ENCODE data around the gene RAVER1. TPM values are rescaled to one million over a fixed set of nuclear protein-coding genes. Genes with fewer than 3 reads are reported as not detected.

RAVER1 gene
- total RNA-seq, 2 experiments from 2014 or later: 87.0 to 87.8 TPM

Other genes with a start within 250 kb of the RAVER1 start
- 100 to 1,000 TPM in 1 of 2 experiments, 10 to 100 TPM in 1; 95.3 to 146 TPM for gene SHFL, start 247.2 kb downstream of the RAVER1 start, total RNA-seq
- 1 to 10 TPM; 2.7 to 3.3 TPM for gene ANGPTL6, start 230.9 kb downstream of the RAVER1 start, total RNA-seq
- gene PPAN, start 227.2 kb downstream of the RAVER1 start, total RNA-seq: 100 to 1,000 TPM in 1 of 2 experiments, 10 to 100 TPM in 1; 98.5 to 115 TPM
- gene P2RY11, start 221.8 kb downstream of the RAVER1 start, total RNA-seq: 10 to 100 TPM; 36.0 to 43.7 TPM
- gene EIF3G, start 213.6 kb downstream of the RAVER1 start, total RNA-seq: 100 to 1,000 TPM; 216 to 256 TPM
- 100 to 1,000 TPM; 433 to 500 TPM for gene DNMT1, start 138.6 kb downstream of the RAVER1 start, total RNA-seq
- gene S1PR2, start 102.2 kb downstream of the RAVER1 start, total RNA-seq: 1 to 10 TPM; 6.1 to 8.5 TPM
- 100 to 1,000 TPM in 1 of 2 experiments, 10 to 100 TPM in 1; 85.4 to 112 TPM for gene MRPL4, start 81.3 kb downstream of the RAVER1 start, total RNA-seq
- gene ICAM1, start 62.4 kb downstream of the RAVER1 start, total RNA-seq: 10 to 100 TPM; 17.7 to 31.5 TPM
- gene ICAM4, start 46.6 kb downstream of the RAVER1 start, total RNA-seq: under 1 TPM; 0.89 to 0.99 TPM
- gene ICAM5, start 43.6 kb downstream of the RAVER1 start, total RNA-seq: under 1 TPM; 0.41 to 0.84 TPM
- gene ZGLP1, start 23.7 kb downstream of the RAVER1 start, total RNA-seq: 1 to 10 TPM in 1 of 2 experiments, under 1 TPM in 1; 0.93 to 3.3 TPM
- gene FDX2, start 17.5 kb downstream of the RAVER1 start, total RNA-seq: 10 to 100 TPM in 1 of 2 experiments, 1 to 10 TPM in 1; 7.4 to 11.1 TPM
- 100 to 1,000 TPM; 169 to 192 TPM for gene ICAM3, start 6.1 kb upstream of the RAVER1 start, total RNA-seq
- 100 to 1,000 TPM; 277 to 296 TPM for gene TYK2, start 47.0 kb upstream of the RAVER1 start, total RNA-seq
- 100 to 1,000 TPM; 283 to 309 TPM for gene CDC37, start 70.0 kb upstream of the RAVER1 start, total RNA-seq
- 100 to 1,000 TPM in 1 of 2 experiments, 10 to 100 TPM in 1; 74.9 to 103 TPM for gene PDE4A, start 87.0 kb upstream of the RAVER1 start, total RNA-seq
- 100 to 1,000 TPM in 1 of 2 experiments, 10 to 100 TPM in 1; 99.8 to 104 TPM for gene KEAP1, start 169.8 kb upstream of the RAVER1 start, total RNA-seq
- 1 to 10 TPM in 1 of 2 experiments, under 1 TPM in 1; 0.14 to 1.4 TPM for gene S1PR5, start 183.9 kb upstream of the RAVER1 start, total RNA-seq
- gene ATG4D, start 210.4 kb upstream of the RAVER1 start, total RNA-seq: 10 to 100 TPM; 48.3 to 57.8 TPM
- 10 to 100 TPM; 68.1 to 72.2 TPM for gene KRI1, start 232.5 kb upstream of the RAVER1 start, total RNA-seq
- 10 to 100 TPM; 40.9 to 73.3 TPM for gene CDKN2D, start 235.4 kb upstream of the RAVER1 start, total RNA-seq

Measured in activated CD8-positive, alpha-beta memory T cell treated with anti-CD3 and anti-CD28 coated beads, Interleukin-2, amount 10 ng/mL, durations not matched to agents 7 days and 5 days (primary cell).